ENCODE measurements around the gene TTC31.
"Not testable (repeated sequence)": the region's sequence is repeated elsewhere in the genome, so short reads cannot be mapped to it uniquely, and the experiment has no call there.

Gene TTC31

DNA sequence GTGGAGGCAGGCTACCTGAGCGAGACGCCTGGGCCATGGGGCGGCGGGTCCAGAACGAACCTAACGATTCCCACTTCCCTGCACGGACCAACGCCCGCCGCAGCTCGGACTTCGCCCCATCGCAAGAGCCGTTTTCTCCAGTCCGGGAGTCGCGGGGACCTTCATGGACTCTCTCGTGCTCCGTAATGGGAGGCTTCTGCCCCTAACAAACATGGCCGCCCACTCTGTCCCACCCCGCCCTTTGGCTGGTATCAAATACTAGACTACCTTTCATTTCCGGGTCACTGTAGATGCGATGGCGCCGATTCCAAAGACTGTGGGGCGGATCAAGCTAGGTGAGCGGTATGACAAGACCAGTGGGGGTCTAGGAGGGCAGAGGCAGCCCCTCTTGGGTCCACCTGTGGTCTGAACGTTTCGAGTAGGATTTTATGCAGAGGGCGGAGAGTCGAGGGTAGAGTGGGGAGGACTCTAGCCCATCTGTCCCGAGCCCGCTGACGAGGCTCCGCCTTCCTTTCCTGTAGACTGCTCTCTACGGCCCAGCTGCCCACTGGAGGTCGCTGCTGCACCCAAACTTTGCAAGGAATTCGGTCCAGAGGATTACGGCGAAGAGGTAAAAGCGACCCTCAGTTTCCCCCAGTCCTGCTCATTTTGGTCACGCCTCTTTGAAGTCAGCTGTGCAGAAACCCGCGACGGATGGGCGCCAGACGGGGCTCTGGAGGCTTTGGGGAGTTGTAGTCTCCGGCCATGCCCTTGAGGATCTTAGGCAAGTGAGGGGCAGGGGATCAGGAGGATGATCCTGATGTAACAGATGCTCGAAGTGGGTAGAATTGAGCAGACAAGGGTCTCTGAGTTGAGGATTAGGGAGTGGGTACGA, at the start of gene TTC31, which contains the start of gene CCDC142:
Gene TTC31 (plus strand): TSS at position 281 of the 874 bp plus-strand sequence. CDS start 15 bp downstream, at position 296.
Gene CCDC142 (minus strand): TSS at position 198 of the 874 bp plus-strand sequence. CDS start 161 bp downstream, at position 37.
- in situ Hi-C loops (cut with MboI; ENCODE audit: low sequenced_read_pairs): loop anchor here (25.0 kb wide), 1 partner anchor 104 kb away; no protein-coding TSS in a partner anchor

- in situ Hi-C loops (cut with MboI; ENCODE audit: low sequenced_read_pairs): no loop called here
Observed at GRCh38 chr2:74436111-74436805, 46.6 kb upstream of the TTC31 start.

DNA sequence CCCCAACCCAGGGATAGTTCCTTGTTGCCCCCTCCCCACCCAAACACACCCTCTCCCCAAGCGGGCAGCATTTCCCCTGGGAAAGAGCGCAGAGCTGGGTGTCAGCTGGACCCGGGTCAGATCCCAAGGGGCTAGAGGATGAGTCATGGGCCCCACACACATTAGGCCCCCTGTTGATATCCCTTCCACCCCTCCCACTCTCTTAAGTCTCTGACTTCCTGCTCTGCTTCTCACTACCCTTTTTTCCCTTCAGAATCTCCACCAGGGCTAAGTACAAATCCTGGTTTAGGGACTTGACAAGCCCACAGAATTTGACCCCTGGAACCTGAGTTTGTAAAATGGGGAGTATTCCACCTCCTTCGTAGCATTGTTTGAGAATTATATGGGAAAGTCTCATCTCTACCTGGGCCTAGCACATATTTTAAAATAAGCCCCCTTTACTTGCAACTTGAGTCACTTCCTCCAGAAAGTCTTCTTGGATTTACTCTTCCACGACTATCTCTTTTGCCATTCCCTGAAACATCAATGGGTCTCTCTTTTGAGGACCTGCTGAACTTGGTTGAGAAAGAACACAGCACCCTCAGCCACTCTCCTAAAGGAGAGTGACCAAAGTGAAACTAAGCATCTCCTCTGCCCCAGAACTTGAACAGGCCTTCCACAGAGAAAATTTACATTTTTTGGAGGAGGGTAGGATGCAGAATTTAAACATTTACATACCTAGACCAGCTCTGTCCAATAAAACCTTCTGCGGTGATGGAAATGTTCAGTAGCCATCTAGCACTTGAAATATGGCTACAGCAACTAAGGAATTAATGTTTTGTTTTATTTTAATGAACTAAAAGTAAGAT, 45.8 kb upstream of the TTC31 start:
- in situ Hi-C loops (cut with MboI; ENCODE audit: low sequenced_read_pairs): no loop called here

DNA sequence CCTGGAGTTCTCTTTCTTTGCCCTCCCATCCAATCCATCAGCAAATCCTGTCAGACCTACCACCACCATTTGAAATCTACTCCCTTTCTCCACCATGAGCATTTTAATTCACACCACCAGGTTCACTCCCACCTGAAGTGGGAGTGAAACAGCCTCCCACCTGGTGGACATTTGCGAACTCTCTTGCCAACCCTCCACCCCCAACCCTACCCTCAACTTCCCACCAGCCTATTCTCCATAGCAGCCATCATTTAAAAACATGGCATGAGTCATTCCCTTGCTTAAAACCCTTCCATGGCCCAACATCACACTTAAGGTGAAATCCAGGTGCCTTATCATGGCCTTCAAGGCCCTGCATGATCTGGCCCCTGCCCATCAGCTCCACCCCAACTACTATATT, 44.6 kb upstream of the TTC31 start:
- in situ Hi-C loops (cut with MboI; ENCODE audit: low sequenced_read_pairs): no loop called here

DNA sequence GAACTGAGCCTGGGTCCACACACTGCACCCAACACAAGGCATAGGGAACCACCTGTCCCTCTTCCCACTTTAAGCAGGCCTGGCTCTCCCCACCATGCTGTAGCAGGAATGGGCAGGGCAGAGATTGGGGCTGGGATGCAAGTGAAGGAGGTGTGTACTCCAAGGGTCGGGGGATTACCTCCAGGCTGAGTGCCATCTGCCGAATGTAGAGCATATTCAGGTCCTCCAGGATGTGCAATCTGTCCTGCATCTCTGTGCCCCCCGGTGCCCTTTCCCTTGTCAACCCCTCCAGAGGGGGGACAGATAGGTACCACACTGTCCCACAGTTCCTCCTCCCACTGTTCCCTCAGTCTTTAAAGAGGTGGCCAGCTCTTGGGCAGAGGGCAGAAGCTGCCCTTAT, 43.5 kb upstream of the TTC31 start:
- in situ Hi-C loops (cut with MboI; ENCODE audit: low sequenced_read_pairs): no loop called here

DNA sequence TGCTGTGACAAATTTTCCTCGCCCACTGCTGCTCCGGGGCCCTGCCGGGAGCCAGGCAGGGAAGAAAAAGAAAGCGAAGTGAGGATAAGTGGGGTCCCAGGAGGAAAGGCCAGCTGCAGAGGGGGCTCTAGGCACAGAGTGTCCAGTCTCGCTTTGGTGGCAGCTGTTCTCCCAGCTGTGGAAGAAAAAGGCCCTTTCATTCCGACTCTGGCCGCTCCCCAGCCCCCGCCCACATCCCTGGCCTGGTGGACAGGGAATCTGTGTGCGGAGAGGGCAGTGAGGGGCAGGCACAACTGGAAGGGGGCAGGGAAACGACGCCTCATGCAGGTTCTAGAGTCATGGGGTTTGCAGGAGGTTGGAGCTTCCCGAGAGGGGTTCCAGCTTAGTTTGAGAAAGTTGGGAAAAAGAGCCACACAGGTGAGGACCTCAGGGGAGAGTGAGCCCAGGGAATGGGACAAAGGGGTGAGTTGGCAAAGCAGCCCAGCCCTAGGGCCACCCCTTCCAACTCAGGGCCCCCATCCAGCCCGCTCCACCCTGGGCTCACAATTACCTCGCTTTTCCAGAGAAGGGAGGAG, 43.0 kb upstream of the TTC31 start:
- in situ Hi-C loops (cut with MboI; ENCODE audit: low sequenced_read_pairs): no loop called here

DNA sequence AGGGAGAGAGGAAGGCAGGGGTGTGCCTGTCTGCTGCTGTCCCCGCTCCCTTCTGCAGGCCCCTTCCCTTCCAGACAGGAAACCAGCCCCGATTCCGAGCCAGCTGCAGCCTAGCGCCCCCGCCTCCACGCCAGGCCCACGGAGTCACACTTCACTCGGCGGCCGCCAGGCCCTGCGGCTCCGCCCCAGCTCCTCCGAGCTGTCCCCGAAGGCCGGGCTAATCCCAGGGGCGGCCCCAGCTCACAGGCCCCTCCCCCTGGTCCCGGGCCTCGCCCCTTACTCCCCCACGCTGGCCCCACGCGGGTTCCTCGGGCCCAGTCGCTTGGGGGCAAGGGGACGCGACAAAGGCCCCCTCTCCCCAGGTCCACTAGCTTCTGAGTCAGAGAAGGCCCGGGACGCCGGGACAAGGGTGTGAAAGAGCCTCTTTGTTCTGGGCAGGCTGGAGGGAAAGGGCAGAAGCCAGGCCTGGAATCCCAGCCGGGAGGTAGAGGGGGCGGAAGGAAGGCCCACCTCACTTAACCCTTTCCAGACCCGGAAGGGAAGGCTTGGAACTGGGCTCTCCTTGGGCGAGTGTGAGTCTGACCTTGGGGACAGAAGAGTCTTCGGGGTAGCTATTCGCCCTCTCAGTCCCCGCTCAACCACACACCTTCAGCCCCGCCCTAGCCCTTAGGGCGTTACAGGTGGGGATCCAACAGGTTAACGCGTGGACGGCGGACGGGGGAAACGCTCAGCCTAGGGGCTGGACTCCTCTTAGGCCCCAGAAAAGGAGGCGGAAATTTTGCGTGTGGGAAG, 42.3 kb upstream of the TTC31 start:
- in situ Hi-C loops (cut with MboI; ENCODE audit: low sequenced_read_pairs): no loop called here

DNA sequence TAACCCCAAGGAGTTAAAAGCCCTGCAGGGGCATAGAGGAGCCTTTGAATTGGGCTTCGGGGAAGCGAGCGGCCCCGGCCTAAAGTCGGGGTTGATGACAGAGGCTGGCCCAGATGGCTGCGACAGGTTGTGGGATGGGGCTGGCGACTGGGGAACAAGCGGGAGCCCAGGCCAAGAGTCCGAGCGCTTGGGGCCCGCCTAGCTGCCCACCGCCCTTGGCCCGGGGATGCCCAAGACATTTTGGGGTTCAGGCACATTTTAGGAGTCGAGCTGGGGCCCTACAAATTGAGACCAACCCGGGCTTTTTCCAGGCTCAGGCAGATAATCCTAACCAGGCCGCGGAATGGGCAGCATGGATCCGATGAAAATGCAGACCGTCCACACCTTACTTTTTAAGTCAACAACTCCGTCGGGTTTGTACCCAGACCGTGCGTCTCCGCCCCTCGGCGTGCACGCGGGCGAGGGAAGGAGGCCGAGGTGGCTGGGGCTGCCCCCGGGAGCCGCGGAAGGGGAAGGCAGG, 41.7 kb upstream of the TTC31 start:
- in situ Hi-C loops (cut with MboI; ENCODE audit: low sequenced_read_pairs): no loop called here

- in situ Hi-C loops (cut with MboI; ENCODE audit: low sequenced_read_pairs): no loop called here
Observed at GRCh38 chr2:74441690-74442482, 41.0 kb upstream of the TTC31 start, which contains the start of gene RTKN. Gene RTKN, minus strand, starts transcription at chr2:74441937. Its CDS starts 121 bp downstream, at chr2:74441816.

GRCh38 chr2:74442483-74443297, 40.2 kb upstream of the TTC31 start:
- in situ Hi-C loops (cut with MboI; ENCODE audit: low sequenced_read_pairs): not testable (repeated sequence)

DNA sequence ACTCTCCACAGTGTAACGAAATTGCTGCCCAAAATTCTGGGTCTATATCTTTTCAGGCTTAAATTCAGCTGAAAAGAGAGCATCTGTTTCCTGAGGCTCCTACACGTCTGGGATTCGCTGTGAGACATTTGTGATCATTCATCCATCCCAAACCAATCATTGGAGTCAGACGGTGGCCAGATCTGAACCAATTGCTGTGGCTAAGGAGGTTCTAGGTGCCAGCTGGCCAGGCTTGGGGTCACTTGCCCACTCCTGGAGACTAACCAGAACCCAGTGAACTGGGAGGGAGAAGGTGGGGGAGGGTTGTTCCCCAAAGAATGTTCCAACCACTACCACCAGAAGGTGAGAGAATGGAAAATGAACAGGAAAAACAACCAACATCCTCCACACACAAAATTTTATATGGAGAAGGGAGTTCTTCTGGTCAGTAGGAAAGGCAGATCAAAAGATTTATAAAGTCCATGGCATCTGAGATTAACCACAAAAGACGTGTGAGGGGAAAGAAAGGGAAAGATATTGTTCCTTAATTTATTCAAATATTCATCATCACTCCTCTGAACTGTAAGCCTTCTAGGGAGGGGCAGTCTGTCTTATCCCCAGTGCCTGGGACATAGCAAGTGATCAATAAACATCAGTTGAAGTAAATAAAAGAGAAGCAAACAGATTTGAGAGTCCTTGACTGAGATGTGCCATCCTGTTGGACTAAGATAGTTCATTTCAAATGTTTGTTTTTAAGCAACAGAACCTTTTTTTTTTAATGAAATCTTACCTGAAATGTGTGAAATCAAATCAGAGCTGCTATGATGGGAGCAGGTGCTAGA, 38.2 kb upstream of the TTC31 start:
- in situ Hi-C loops (cut with MboI; ENCODE audit: low sequenced_read_pairs): no loop called here

DNA sequence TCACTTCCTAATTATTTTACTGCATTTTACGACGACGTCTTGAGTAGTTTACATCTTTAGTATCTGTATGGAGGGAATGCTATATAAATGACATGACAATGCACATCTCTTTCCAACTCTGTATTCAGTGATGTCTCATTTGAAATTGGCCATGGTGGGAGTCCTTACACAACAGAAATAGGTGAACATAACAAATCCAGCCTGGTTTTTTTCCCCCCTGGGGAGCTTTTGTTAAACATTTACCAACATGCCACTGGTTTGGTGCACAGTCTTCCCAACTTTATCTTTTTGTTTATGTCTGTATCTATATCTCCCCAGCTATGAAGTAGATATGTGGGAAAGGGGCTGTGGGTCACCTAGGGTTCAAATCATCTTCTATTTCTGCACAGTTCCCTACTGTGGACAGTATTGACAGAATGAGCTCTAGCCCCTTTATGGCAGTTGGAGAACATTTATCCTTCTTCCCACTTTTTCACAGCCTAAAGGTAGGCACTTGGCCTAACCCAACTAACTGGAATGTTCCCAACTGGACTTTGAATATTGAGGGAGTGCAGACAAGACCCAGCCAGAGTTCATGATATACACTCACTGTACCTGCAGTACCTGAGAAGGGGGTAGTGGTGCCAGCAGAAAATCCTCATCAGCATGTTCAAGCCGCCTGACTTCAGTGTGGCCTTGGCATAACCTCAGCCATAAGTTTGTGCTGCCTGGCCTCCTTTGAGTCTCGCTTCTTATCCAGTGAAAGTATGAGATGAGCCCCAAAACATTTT, 35.5 kb upstream of the TTC31 start:
- in situ Hi-C loops (cut with MboI; ENCODE audit: low sequenced_read_pairs): no loop called here

GRCh38 chr2:74448771-74449170, 34.1 kb upstream of the TTC31 start:
- in situ Hi-C loops (cut with MboI; ENCODE audit: low sequenced_read_pairs): no loop called here

- in situ Hi-C loops (cut with MboI; ENCODE audit: low sequenced_read_pairs): no loop called here
Observed at GRCh38 chr2:74450570-74451190, 32.2 kb upstream of the TTC31 start.

DNA sequence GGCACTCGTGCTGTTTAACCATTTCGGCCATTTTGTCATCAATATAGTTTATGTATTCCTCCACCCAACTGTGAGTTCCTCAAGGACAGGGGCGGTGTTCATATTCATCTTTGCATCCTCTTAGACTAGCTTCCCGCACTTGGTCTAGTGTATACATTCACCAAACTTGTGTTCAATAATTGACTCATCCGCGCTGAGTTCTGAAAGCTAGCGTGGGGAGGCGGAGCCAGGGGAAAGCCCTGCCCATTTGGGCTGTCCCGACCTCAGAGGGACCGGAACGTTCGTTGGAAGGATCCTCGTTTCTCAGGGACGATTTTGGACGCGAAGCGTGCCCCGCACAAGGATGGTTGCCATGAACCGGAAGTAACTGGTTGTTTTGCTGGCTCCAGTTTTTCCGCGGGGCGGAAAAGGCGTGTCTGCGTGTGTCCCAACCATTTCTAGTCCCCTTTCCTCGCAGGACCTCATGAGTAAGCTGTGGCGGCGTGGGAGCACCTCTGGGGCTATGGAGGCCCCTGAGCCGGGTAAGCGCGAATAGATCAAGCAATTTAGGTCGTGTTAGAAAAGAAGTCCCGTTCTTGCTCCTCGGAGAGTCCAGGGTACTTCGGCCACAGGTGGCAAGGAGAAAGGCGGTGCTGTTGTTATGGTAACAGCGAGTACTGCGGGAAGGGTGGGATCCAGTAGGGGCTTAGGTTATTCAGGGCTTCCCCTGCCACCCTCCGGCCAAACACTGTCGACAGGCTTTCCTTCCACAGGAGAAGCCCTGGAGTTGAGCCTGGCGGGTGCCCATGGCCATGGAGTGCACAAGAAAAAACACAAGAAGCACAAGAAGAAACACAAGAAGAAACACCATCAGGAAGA, 28.0 kb upstream of the TTC31 start, which contains the start of gene INO80B:
Gene INO80B (plus strand): TSS at position 434 of the 858 bp plus-strand sequence. CDS start 30 bp downstream, at position 464.
- in situ Hi-C loops (cut with MboI; ENCODE audit: low sequenced_read_pairs): no loop called here
